ENCODE data around the gene LGALS3BP. TPM values are rescaled to one million over a fixed set of nuclear protein-coding genes. Genes with fewer than 3 reads are reported as not detected.

Gene LGALS3BP, protein sequence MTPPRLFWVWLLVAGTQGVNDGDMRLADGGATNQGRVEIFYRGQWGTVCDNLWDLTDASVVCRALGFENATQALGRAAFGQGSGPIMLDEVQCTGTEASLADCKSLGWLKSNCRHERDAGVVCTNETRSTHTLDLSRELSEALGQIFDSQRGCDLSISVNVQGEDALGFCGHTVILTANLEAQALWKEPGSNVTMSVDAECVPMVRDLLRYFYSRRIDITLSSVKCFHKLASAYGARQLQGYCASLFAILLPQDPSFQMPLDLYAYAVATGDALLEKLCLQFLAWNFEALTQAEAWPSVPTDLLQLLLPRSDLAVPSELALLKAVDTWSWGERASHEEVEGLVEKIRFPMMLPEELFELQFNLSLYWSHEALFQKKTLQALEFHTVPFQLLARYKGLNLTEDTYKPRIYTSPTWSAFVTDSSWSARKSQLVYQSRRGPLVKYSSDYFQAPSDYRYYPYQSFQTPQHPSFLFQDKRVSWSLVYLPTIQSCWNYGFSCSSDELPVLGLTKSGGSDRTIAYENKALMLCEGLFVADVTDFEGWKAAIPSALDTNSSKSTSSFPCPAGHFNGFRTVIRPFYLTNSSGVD
- total RNA-seq: 6.8 and 10.8 TPM in 2 replicates

GRCh38 chr17:78979780-78980623 lies at the start of gene LGALS3BP:
Gene LGALS3BP, minus strand, starts transcription at chr17:78979923. Its CDS starts 2,732 bp downstream, at chr17:78977191.

DNA sequence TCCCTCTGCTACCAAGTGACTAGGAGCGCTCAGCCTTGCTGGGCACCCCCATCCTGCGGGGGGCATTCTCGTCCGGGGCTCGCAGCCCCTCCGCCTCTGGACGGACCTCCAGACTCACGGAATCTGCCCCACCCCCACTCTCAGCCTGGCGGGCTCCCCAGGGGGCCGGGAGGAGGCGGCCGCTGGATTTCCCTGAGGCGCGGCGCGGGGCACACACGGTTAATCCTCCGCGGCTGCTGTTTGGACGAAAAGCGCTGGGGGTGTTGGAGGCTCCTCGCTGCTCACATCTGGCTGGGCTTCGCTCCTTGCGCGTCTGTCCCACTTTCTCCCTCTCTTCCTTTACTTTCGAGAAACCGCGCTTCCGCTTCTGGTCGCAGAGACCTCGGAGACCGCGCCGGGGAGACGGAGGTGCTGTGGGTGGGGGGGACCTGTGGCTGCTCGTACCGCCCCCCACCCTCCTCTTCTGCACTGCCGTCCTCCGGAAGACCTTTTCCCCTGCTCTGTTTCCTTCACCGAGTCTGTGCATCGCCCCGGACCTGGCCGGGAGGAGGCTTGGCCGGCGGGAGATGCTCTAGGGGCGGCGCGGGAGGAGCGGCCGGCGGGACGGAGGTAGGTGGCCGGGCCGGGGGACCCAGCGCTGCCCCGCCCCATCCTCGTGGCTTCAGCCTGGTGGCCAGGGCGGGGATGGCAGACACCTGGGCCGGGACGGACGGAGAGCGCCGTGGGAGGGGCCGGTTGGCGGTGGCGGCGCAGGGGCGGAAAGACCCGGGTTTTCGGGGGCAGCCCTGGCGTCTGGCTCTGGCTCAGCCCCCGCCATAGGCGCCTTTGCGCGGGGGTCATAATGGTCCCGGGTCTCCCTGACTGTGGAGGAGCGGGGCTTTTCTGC lies 44.4 kb upstream of the LGALS3BP start, which contains the start of gene C1QTNF1:
C1QTNF1 (plus strand) TSS at position 284 of the 886 bp plus-strand sequence. CDS start 19,800 bp downstream, outside the sequence.

DNA sequence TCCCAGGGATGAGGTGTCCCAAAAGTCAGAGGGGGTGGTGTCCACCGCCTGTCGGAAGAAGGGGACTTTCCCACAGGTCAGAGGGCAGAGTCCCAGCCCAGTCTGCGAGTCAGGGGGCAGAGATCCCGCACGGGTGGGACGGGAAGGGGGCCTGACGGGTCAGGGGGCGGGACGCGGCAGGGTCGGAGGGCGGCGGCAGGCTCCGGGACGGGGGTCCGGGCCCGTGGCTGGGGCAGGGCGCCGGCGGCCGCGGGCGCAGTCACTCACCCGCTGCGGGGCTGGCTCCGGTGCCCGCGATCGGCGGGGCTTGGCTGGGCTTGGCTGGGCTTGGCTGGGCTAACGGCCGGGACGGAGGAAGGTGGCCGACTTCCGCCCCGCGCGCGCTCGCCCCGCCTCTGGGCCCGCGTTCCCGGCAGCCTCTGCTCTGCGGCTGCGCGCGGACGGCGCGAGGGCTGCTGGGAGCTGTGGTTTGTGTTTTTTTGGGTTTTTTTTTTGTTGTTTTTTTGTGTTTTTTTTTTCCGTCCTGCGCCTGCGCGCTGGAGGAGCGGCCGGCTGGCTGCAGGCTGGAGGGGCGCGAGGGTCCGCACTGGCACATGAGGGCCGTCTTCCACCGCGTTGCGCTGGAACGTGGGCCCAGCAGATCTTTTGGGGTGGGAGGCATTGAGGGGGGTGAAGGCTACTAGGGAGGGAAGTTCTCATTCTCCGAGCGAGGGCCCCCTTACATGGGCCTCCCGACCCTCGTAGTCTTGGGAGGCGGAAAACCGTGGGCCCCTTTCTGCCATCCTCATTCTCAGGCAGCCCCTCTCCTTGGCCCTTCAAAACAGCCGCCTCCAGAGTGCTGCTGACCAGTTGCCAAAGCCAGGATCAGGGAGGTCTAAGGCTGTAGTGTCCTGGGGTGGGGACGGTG lies 29.9 kb upstream of the LGALS3BP start, which contains the start of gene CANT1:
CANT1 (minus strand) TSS at position 368 of the 907 bp plus-strand sequence. CDS start 12,142 bp downstream, outside the sequence.

GRCh38 chr17:78925234-78925633 lies 54.5 kb downstream of the LGALS3BP start, which contains the start of gene TIMP2:
Gene TIMP2, minus strand, starts transcription at chr17:78925387. Its CDS starts 299 bp downstream, at chr17:78925088.

Other genes with a start within 250 kb of the LGALS3BP start
- 40.8 and 64.9 TPM in 2 replicates for gene CYTH1, start 197.7 kb downstream of the LGALS3BP start, total RNA-seq
- gene USP36, start 139.1 kb downstream of the LGALS3BP start, total RNA-seq: 10.8 and 31.9 TPM in 2 replicates
- 1.3 and 6.4 TPM in 2 replicates for gene CEP295NL, start 76.7 kb downstream of the LGALS3BP start, total RNA-seq
- gene TIMP2, start 54.5 kb downstream of the LGALS3BP start, total RNA-seq: 35.9 and 132 TPM in 2 replicates
- 47.1 and 76.3 TPM in 2 replicates for gene CANT1, start 29.8 kb upstream of the LGALS3BP start, total RNA-seq
- gene C1QTNF1, start 44.2 kb upstream of the LGALS3BP start, total RNA-seq: 9.1 and 30.4 TPM in 2 replicates
- gene ENGASE, start 94.9 kb upstream of the LGALS3BP start, total RNA-seq: 8.7 and 23.0 TPM in 2 replicates

Measured in bladder microvascular endothelial cell (primary cell).